ENCODE results near the gene CCDC13. TPM values are rescaled to one million over a fixed set of nuclear protein-coding genes. Genes with fewer than 3 reads are reported as not detected.

CCDC13 gene
- total and polyA plus RNA-seq, 4 donors, result 0.42 to 2.3 (median 1.0) TPM

- Histone ChIP-seq H3K27ac (ENCODE audit: low read depth in 1 of 2, low read length in 2 of 2) (no peak overlapping the region), H3K9ac (ENCODE audit: low read depth in 1 of 2, low read length in 2 of 2) (no peak overlapping the region), H3K4me1 (ENCODE audit: control insufficient read depth in 4 of 4, insufficient read depth in 4 of 4, low read length in 3 of 4) (no peaks in the 10 kb centered on the region), H3K27me3 (ENCODE audit: control insufficient read depth in 4 of 4, insufficient read depth in 4 of 4, low read length in 3 of 4) (no peaks in the 10 kb centered on the region), H3K36me3 (ENCODE audit: control insufficient read depth in 4 of 4, insufficient read depth in 3 of 4, low read depth in 1 of 4, low read length in 3 of 4) (no peaks in the 10 kb centered on the region), H3K4me3 (ENCODE audit: low read depth in 1 of 3, low read length in 3 of 3) (no peak overlapping the region), H3K9me3 (ENCODE audit: control insufficient read depth in 4 of 4, low read length in 3 of 4) (no peaks in the 10 kb centered on the region)
- TF ChIP-seq FOXA2 (IDR thresholded peaks at IDR 0.05) (no peak), CTCF (IDR thresholded peaks at IDR 0.05; ENCODE audit: low read depth, low read length, missing input control) (no peak), SP1 (IDR thresholded peaks at IDR 0.05) (no peak), RAD21 (IDR thresholded peaks at IDR 0.05) (no peak), ATF3 (IDR thresholded peaks at IDR 0.05) (no peak), TAF1 (conservative IDR thresholded peaks at IDR 0.05) (no peak), JUND (IDR thresholded peaks at IDR 0.05) (no peak), RXRA (IDR thresholded peaks at IDR 0.05) (no peak), FOXA1 (IDR thresholded peaks at IDR 0.05) (no peak), YY1 (IDR thresholded peaks at IDR 0.05) (no peak), REST (IDR thresholded peaks at IDR 0.05) (no peak), ZBTB33 (IDR thresholded peaks at IDR 0.05) (no peak), GABPA (IDR thresholded peaks at IDR 0.05 in 1 of 2, conservative IDR thresholded peaks at IDR 0.05 in 1 of 2) (no peak), HNF4G (IDR thresholded peaks at IDR 0.05) (no peak), MAX (IDR thresholded peaks at IDR 0.05) (no peak)
- WGBS, result 80% methylated on average over 8 of the region's 8 CpGs
- DNase-seq (ENCODE audit: low spot score), result peak; percentile 14
Measured at GRCh38 chr3:42735019-42735418, 38.0 kb downstream of the CCDC13 start.

- Histone ChIP-seq H3K9me3 (ENCODE audit: control insufficient read depth in 4 of 4, low read length in 3 of 4) (no peaks in the 10 kb centered on the region), H3K9ac (ENCODE audit: low read depth in 1 of 2, low read length in 2 of 2) (no peak overlapping the region), H3K27me3 (ENCODE audit: control insufficient read depth in 4 of 4, insufficient read depth in 4 of 4, low read length in 3 of 4) (no peaks in the 10 kb centered on the region), H3K36me3 (ENCODE audit: control insufficient read depth in 4 of 4, insufficient read depth in 3 of 4, low read depth in 1 of 4, low read length in 3 of 4) (no peaks in the 10 kb centered on the region), H3K27ac (ENCODE audit: low read depth in 1 of 2, low read length in 2 of 2) (no peak overlapping the region), H3K4me3 (ENCODE audit: low read depth in 1 of 3, low read length in 3 of 3) (no peak overlapping the region), H3K4me1 (ENCODE audit: control insufficient read depth in 4 of 4, insufficient read depth in 4 of 4, low read length in 3 of 4) (no peaks in the 10 kb centered on the region)
- peak; percentile 10 for DNase-seq (ENCODE audit: low spot score)
- WGBS, result 91% methylated on average over 6 of the region's 6 CpGs
- TF ChIP-seq ATF3 (IDR thresholded peaks at IDR 0.05) (no peak), GABPA (IDR thresholded peaks at IDR 0.05 in 1 of 2, conservative IDR thresholded peaks at IDR 0.05 in 1 of 2) (no peak), SP1 (IDR thresholded peaks at IDR 0.05) (no peak), FOXA1 (IDR thresholded peaks at IDR 0.05) (no peak), NR2F2 (IDR thresholded peaks at IDR 0.05) (no peak), ZBTB33 (IDR thresholded peaks at IDR 0.05) (no peak), EGR1 (IDR thresholded peaks at IDR 0.05; ENCODE audit: low read depth in 2 of 2) (no peak), HNF4G (IDR thresholded peaks at IDR 0.05) (no peak), HNF4A (conservative IDR thresholded peaks at IDR 0.05) (no peak), TAF1 (conservative IDR thresholded peaks at IDR 0.05) (no peak), CTCF (IDR thresholded peaks at IDR 0.05; ENCODE audit: low read depth, low read length, missing input control) (no peak), RXRA (IDR thresholded peaks at IDR 0.05) (no peak)
Measured at GRCh38 chr3:42734263-42734860, 38.7 kb downstream of the CCDC13 start.

Measured in liver (tissue), 9 donors.